ACC112 (cell line): ENCODE results near the gene SPACDR.
A peak's percentile ranks its signal among the peaks of the same experiment; 100 is the strongest.

Experiments used
- H2AFZ ChIP-seq: fragments of 200-600 bp; sonication (generic); one replicate; pipeline ENCODE4 v1.6.0; 2017; ENCODE audit warnings: antibody characterized with exemption, low read length; ENCODE audit not compliant: unreplicated experiment
- H3K27ac ChIP-seq: fragments of 200-600 bp; sonication (generic); 2 replicates; pipeline ENCODE4 v1.5.1; 2014; ENCODE audit warnings: low read depth, mild to moderate bottlenecking, antibody characterized with exemption, low read length, moderate library complexity
- H3K27me3 ChIP-seq: fragments of 200-600 bp; sonication (generic); 2 replicates; pipeline ENCODE4 v1.6.1; 2014; ENCODE audit warnings: mild to moderate bottlenecking, antibody characterized with exemption, low read length, moderate library complexity, mixed read lengths; ENCODE audit not compliant: insufficient read depth
- H3K36me3 ChIP-seq: fragments of 200-600 bp; sonication (generic); 2 replicates; pipeline ENCODE4 v1.6.1; 2016; ENCODE audit warnings: mild to moderate bottlenecking, antibody characterized with exemption, low read length, moderate library complexity, mixed read lengths; ENCODE audit not compliant: insufficient read depth
- H3K4me1 ChIP-seq: fragments of 200-600 bp; sonication (generic); one replicate; pipeline ENCODE4 v1.6.1; 2016; ENCODE audit warnings: low read length, mixed read lengths; ENCODE audit not compliant: insufficient read depth, unreplicated experiment, control insufficient read depth
- H3K4me3 ChIP-seq: fragments of 200-600 bp; sonication (generic); 2 replicates; pipeline ENCODE4 v1.5.1; 2014; ENCODE audit warnings: mild to moderate bottlenecking, low read depth, low read length
- H3K79me2 ChIP-seq: fragments of 200-600 bp; sonication (generic); one replicate; pipeline ENCODE4 v1.6.0; 2016; ENCODE audit warnings: low read length; ENCODE audit not compliant: control insufficient read depth, unreplicated experiment, insufficient read depth

SPACDR gene

GRCh38 chr7:100492738-100493475 lies 28.8 kb upstream of the SPACDR start:
- no peak overlapping the region for H2AFZ ChIP-seq
- H3K4me3 ChIP-seq: no peak overlapping the region; the same call in 1 of the 2 replicates

DNA sequence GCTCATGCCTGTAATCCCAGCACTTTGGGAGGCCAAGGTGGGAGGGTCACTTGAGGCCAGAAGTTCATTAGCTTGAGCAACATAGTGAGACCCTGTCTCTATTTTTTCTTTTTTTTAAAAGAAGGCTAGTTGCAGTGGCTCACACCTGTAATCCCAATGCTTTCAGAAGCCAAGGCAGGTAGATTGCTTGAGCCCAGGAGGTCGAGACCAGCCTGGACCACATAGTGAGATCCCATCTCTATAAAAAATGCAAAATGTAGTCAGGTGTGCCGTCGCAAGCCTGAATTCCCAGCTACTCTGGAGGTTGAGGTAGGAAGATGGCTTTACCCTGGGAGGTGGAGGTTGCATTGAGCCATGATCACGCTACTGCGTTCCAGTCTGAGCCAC lies 27.1 kb upstream of the SPACDR start:
- no peaks in the 10 kb centered on the region for H3K79me2 ChIP-seq

More at GRCh38 chr7:100492738-100493475, 28.8 kb upstream of the SPACDR start:
- H3K79me2 ChIP-seq: no peaks in the 10 kb centered on the region
- no peak overlapping the region for H3K27ac ChIP-seq
- no peaks in the 10 kb centered on the region for H3K27me3 ChIP-seq
- no peaks in the 10 kb centered on the region for H3K36me3 ChIP-seq
- no peaks in the 10 kb centered on the region for H3K4me1 ChIP-seq

GRCh38 chr7:100490483-100491191 lies 26.6 kb upstream of the SPACDR start:
- H3K4me1 ChIP-seq: peaks cover 6% of the 10 kb centered on the region
- H2AFZ ChIP-seq: no peak overlapping the region
- H3K79me2 ChIP-seq: no peaks in the 10 kb centered on the region
- no peaks in the 10 kb centered on the region for H3K36me3 ChIP-seq
- no peak overlapping the region for H3K27ac ChIP-seq
- H3K4me3 ChIP-seq: no peak overlapping the region
- no peaks in the 10 kb centered on the region for H3K27me3 ChIP-seq

More for the DNA sequence above, 27.1 kb upstream of the SPACDR start:
- H3K4me1 ChIP-seq: peaks cover under 1% of the 10 kb centered on the region
- H2AFZ ChIP-seq: no peak overlapping the region
- no peaks in the 10 kb centered on the region for H3K36me3 ChIP-seq
- no peak overlapping the region for H3K4me3 ChIP-seq
- H3K27ac ChIP-seq: no peak overlapping the region
- H3K27me3 ChIP-seq: no peaks in the 10 kb centered on the region

GRCh38 chr7:100489824-100490223 lies 25.8 kb upstream of the SPACDR start:
- Histone ChIP-seq H3K27me3 (no peaks in the 10 kb centered on the region), H3K27ac (no peak overlapping the region), H3K36me3 (no peaks in the 10 kb centered on the region), H3K4me3 (no peak overlapping the region), H2AFZ (no peak overlapping the region), H3K79me2 (peaks cover under 1% of the 10 kb centered on the region), H3K4me1 (peaks cover 15% of the 10 kb centered on the region)

DNA sequence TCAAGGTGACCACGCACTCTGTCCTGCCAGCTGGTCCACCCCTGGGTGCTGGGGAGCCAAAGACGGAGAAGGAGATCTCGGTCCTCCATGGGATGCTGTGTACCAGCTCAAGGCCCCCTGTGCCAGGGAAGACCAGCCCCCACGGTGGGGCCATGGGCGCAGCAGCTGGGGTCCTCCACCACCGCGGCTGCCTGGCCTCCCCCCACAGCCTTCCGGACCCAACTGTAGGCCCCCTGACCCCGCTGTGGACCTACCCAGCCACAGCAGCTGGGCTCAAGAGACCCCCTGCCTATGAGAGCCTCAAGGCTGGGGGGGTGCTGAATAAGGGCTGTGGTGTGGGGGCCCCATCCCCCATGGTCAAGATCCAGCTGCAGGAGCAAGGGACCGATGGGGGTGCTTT lies 25.1 kb upstream of the SPACDR start:
- Histone ChIP-seq H3K4me3 (no peak overlapping the region), H3K36me3 (no peaks in the 10 kb centered on the region), H3K79me2 (peaks cover 5% of the 10 kb centered on the region), H2AFZ (no peak overlapping the region), H3K4me1 (peaks cover 22% of the 10 kb centered on the region), H3K27ac (no peak overlapping the region), H3K27me3 (no peaks in the 10 kb centered on the region)

DNA sequence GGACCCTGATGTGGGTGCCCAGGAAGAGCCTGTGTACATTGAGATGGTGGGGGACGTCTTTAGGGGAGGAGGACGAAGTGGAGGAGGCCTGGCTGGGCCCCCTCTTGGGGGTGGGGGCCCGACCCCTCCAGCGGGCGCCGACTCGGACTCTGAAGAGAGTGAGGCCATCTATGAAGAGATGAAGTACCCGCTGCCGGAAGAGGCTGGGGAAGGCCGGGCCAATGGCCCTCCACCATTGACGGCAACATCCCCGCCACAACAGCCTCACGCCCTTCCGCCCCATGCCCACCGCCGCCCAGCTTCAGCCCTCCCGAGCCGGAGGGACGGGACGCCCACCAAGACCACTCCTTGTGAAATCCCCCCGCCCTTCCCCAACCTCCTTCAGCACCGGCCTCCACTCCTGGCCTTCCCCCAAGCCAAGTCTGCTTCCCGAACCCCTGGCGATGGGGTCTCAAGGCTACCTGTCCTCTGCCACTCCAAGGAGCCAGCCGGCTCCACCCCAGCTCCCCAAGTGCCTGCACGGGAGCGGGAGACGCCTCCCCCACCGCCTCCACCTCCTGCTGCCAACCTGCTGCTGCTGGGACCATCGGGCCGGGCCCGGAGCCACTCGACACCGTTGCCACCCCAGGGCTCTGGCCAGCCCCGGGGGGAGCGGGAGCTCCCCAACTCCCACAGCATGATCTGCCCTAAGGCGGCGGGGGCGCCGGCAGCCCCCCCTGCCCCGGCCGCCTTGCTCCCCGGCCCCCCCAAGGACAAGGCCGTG lies 24.5 kb upstream of the SPACDR start:
- H2AFZ ChIP-seq: no peak overlapping the region
- no peaks in the 10 kb centered on the region for H3K27me3 ChIP-seq
- no peak overlapping the region for H3K27ac ChIP-seq
- no peaks in the 10 kb centered on the region for H3K36me3 ChIP-seq
- H3K4me3 ChIP-seq: no peak overlapping the region
- peaks cover 24% of the 10 kb centered on the region for H3K4me1 ChIP-seq
- peaks cover 5% of the 10 kb centered on the region for H3K79me2 ChIP-seq

DNA sequence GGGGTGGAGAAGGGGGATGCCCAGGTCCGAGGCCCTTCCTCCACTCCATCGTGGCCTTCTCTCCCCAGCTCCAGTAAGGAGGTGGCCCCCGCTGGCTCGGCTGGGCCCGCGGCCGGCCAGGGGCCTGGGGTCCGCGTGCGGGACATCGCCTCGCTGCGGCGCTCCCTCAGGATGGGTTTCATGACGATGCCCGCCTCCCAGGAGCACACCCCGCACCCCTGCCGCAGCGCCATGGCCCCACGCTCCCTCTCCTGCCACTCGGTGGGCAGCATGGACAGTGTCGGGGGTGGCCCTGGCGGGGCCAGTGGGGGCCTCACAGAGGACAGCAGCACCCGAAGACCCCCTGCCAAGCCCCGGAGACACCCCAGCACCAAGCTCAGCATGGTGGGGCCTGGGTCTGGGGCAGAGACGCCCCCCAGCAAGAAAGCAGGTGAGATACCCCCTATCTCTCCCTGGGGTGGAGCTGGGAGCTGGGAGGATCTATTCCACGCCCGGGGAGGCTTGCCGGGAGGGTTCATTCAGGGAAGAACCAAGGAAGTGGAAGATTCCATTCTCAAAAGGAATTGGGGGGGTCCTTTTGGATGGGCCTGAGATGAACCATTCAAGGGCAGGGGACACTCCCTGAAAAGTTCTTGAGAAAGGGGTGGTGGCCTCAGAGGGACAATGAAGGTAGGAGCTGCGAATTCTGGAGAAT lies 22.8 kb upstream of the SPACDR start:
- Histone ChIP-seq H3K27me3 (no peaks in the 10 kb centered on the region), H3K4me1 (peaks cover 24% of the 10 kb centered on the region), H2AFZ (no peak overlapping the region)

DNA sequence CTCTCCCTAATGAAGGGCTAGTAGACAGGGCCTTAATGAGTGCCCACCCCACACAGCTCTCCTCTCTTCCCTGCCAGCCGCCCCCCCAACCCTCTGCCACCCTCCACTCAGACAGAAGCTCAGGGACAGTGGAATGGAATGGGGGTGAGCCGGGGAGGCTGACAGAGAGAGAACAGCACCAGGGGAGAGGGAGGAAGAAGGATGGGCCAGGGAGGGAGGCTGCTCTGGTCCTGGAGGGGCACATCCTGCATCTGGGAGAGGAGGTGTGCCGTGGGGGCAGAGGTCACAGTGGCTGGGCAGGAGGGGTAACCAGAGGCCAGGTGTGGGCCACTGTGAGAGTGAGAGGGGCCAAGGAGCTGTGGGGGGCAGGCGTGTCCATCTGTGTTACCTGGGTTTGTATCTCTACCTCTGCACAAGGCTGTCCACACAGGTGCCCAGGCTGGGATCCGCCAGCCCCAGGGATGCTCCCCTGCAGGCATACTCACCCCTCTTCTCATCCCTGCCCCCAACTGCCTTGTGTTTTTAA lies 22.1 kb upstream of the SPACDR start:
- no peaks in the 10 kb centered on the region for H3K36me3 ChIP-seq
- H3K4me1 ChIP-seq: peaks cover 24% of the 10 kb centered on the region
- no peak overlapping the region; the same call in 1 of the 2 replicates for H3K27ac ChIP-seq
- H3K27me3 ChIP-seq: no peaks in the 10 kb centered on the region
- no peak overlapping the region for H2AFZ ChIP-seq
- peaks cover 5% of the 10 kb centered on the region for H3K79me2 ChIP-seq
- no peak overlapping the region for H3K4me3 ChIP-seq

More for the DNA sequence above, 22.8 kb upstream of the SPACDR start:
- peaks cover 5% of the 10 kb centered on the region for H3K79me2 ChIP-seq
- no peaks in the 10 kb centered on the region for H3K36me3 ChIP-seq
- no peak overlapping the region for H3K27ac ChIP-seq
- H3K4me3 ChIP-seq: no peak overlapping the region

- Histone ChIP-seq H3K27ac (peak overlapping the region; percentile 44; the same call in 1 of the 2 replicates), H3K4me3 (no peak overlapping the region), H3K27me3 (no peaks in the 10 kb centered on the region), H2AFZ (no peak overlapping the region), H3K79me2 (peaks cover 5% of the 10 kb centered on the region), H3K4me1 (peaks cover 24% of the 10 kb centered on the region), H3K36me3 (no peaks in the 10 kb centered on the region)
These were observed 21.4 kb upstream of the SPACDR start for GRCh38 chr7:100485471-100485876.

- Histone ChIP-seq H3K27me3 (no peaks in the 10 kb centered on the region), H3K4me3 (peak overlapping the region; percentile 81), H3K4me1 (peaks cover 24% of the 10 kb centered on the region)
These were observed 20.6 kb upstream of the SPACDR start for GRCh38 chr7:100484673-100485045.

More at GRCh38 chr7:100484673-100485045, 20.6 kb upstream of the SPACDR start:
- Histone ChIP-seq H3K79me2 (peaks cover 5% of the 10 kb centered on the region), H3K27ac (peak overlapping the region; percentile 44; the same call in 1 of the 2 replicates), H3K36me3 (no peaks in the 10 kb centered on the region), H2AFZ (no peak overlapping the region)
